Measurements from ENCODE around the gene TBX21.
A peak's percentile ranks its signal among the peaks of the same experiment; 100 is the strongest.

TBX21 gene

DNA sequence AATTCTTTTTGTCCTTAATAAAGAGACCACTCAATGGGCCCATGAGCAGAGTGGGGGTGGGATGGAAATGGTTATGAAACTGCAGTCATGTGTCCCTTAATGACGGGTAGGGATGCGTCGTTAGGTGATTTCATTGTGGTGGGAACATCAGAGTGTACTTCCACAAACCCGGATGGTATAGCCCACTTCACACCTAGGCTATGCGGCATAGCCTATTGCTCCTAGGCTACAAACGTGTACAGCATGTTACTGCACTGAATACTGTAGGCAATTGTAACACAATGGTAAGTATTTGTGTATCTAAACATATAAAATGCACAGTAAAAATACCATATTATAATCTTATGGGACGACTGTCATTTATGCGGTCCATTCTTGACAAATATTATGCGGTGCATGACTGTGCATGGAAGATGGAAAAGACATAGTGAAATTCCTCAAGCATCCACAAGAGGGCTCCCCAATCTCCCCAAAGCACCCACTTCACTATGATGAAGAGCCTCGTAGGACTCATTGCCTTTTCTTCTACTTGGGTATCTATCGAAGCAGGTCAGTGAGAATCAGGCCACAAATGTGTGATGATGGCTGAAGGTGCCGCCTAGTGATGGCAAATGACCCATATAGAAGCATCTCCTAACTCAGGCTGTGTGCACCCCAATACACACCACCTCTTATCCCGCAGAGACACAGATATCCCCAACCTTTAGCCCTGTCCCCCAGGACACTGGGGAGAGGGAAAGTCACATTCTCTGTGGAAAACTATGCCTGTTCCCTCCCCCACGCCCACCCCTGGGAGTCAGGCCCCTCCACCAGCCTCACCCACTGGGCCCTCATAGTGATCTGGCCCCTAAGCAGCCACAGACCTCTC is 43.5 kb downstream of the TBX21 start:
- DNase-seq: peak; percentile 20 to 45

DNA sequence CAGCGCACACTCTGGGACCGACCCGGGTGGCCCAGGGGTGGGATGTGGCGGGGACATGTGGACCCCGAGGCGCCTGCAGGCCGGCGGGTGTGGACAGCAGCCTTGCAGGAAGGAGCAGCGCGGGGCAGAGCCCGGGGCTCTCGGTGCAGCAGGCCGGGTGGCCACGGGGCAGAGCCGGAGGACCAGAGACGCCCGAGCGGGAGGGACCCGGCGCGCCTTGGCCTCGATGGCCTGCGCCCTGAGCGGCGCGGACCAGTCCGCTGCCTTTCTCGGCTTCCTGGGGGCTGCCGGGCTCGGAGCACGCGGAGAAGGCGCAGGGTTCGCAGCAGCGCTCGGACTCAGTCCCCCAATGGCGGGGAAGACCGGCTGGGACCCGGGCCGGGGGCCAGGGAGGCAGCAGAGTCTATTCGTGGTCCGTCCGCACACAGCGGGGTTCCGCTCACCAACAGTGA is 45.2 kb downstream of the TBX21 start:
- DNase-seq: no peak

DNA sequence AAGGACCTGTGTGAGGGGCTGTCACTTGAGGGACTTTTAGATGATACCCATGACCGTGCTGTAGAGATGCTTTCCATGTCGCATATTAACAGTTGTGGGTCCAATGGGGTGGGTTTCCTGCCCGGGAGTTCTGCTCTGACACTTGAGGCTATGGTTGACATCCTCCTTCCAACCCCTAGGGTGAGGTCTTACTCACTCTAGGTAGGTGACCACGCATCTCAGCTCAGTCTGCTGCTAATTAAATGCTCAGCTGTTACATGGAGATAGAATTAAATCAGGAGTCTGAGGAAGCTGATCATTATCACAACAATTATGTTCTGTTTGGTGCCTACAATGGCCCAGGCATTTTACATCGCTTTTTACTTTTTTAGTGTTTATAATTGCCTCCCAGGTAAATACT is 48.4 kb downstream of the TBX21 start:
- no peak for DNase-seq

DNA sequence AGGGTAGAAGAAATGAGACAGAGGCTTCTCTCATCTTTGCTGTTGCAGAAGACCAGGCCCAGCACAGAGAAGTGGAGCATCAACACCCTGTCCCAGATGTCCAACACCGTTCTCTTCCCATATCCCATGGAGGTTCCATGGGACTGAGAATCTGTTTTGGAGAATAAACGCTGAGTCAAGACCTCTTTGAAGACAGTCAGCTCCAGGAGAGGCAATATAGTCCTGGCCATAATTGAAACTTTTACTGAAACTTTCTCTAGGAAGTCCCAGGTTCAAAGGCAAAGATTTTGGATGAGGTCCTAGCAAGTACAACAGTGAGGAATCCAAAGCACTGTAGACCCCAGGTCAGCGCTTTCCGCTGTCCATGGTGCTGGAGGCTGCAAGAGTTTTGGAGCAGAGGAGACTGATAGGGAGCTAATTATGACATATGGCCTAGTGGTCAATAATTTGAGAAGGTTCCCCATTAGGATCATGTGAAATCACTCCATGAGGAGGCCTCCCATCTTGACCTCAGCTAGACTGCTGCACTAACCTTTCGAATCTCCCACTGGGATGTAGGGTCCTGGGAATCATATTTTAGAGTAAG is 52.6 kb downstream of the TBX21 start:
- DNase-seq: no peak

DNA sequence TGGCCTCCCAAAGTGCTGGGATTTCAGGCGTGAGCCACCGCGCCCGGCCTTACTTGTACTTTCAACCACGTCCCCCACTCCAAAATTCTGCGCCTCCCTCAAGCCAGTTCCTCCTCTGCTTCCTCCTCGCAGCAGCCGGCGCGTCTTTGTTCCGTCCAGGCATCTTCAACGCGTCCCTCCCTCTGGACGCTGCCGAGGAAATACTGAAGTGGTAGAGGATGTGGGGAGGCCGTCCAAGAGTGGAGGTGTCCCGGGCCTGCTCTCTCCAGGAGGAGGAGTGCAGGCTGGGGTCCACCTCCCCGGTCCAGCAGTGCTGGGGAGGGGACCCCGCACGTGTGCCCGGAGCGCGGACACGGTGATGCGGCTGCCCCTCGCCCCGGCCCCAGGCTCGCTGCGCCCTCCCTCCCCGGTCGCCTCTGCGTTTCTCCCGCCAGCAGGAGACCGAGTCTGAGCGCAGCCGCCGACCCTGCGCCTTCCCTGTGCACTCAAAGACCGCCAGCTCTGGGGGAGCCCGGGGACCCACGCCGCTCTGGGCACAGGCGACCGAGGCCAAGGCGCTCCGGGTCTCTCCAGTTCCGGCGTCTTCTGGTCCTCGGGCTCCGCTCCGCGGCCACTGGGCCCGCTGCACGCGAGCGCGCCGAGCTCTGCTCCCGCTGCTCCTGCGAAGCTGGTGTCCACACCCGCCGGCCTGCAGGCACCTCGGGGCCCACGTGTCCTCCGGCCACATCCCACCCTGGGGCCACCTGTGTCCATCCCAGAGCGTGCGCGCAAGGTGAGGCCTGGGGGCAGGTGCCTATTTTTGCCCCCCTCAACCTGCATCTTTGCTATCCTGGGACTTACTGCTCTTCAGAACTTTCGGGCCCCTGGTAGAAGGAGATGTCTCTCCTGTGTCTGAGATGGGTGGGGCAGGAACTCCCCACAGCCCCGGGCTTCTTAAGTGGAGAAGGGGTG is 56.9 kb downstream of the TBX21 start:
- peak; percentile 39 to 43 for DNase-seq

DNA sequence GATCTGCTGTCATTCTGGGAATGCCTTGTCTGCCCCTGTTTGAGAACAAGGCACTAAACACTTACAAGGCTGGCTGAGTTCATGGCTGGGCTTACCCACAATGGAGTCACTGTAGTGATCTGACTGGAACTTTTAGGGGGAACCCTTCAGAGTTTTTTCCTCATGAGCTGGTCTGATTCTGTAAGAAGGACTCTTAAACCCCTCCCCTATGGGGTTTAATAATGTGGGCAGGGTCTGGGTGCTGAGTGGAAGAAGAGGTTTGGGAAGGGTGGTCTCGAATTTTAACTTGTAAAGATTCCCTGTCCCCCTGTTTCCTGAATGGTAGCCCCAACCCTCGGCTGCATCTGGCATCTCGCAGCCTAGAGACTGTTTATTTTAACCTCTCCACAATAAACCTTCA is 58.0 kb downstream of the TBX21 start:
- no peak for DNase-seq

DNA sequence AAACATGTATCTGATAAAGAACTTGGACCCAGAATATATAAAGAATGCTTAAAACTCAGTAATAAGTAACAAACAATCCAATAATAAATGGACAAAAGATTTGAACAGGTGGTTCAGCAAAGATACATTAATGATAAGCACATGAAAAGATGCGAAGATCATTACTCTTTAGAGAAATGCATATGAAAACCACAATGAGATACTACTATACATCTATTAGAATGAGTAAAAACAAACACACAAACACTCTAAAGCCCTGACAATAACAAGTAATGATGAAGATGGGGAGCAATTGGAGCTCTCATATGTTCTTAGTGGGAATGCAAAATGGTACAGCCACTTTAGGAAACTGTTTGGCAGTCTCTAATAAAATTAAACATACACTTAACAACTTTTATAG is 59.4 kb downstream of the TBX21 start:
- DNase-seq: no peak

DNA sequence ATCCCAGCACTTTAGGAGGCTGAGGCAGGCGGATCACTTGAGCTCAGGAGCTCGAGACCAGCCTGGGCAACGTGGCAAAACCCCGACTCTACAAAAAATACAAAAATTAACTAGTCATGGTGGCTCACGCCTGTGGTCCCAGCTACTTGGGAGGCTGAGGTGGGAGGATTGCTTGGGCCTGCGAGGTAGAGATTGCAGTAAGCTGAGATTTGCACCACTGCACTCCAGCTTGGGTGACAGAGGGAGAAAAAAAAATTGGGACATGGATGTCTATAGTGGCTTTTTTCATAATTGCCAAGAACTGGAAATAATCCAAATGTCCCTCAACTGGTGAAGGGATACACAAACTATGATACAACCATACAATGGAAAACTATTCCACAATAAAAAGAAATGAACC is 59.9 kb downstream of the TBX21 start:
- no peak for DNase-seq

Measured in activated CD4-positive, alpha-beta T cell treated with anti-CD3 and anti-CD28 coated beads for 4 hours (primary cell).